DND-41 (cell line): ENCODE data around the gene FHOD1.
A peak's percentile ranks its signal among the peaks of the same experiment; 100 is the strongest.

Experiments used
- ATAC-seq: fragments of 200-7000 bp; cut with Tn5 transposase; 3 replicates; pipeline ENCODE4 v1.9.1; 2021; ENCODE audit warnings: low read depth; ENCODE audit not compliant: insufficient read depth
- DNase-seq: peaks from one replicate; pipeline ENCODE4 v3.0.0-alpha.2; 2020
- H2AFZ ChIP-seq: 2 replicates; pipeline ENCODE4 v1.6.0; 2012; ENCODE audit warnings: low read depth, low read length
- H3K27ac ChIP-seq: 2 replicates; pipeline ENCODE4 v1.5.1; 2012; ENCODE audit warnings: low read length, inconsistent platforms
- H3K27me3 ChIP-seq: fragments of 200-600 bp; sonication (generic); 2 replicates; pipeline ENCODE4 v1.6.0; 2012; ENCODE audit warnings: low read length, mild to moderate bottlenecking, inconsistent platforms; ENCODE audit not compliant: insufficient read depth, poor library complexity
- H3K36me3 ChIP-seq: 2 replicates; pipeline ENCODE4 v1.5.1; 2012; ENCODE audit warnings: low read length, inconsistent platforms; ENCODE audit not compliant: insufficient read depth
- H3K4me1 ChIP-seq: 2 replicates; pipeline ENCODE4 v1.5.1; 2012; ENCODE audit warnings: mild to moderate bottlenecking, low read length; ENCODE audit not compliant: insufficient read depth
- H3K4me2 ChIP-seq: 2 replicates; pipeline ENCODE4 v1.6.0; 2012; ENCODE audit warnings: mild to moderate bottlenecking, moderate library complexity, low read length, inconsistent platforms; ENCODE audit not compliant: insufficient read depth
- H3K4me3 ChIP-seq, 2 experiments: fragments of 200-600 bp in 1 of 2; shearing (Covaris generic) in 1 of 2; 2 replicates each; pipeline ENCODE4 v1.5.1; 2012 to 2016; ENCODE audit warnings: inconsistent platforms in 2 of 2, low read length in 2 of 2, mild to moderate bottlenecking in 2 of 2, low read depth in 1 of 2, moderate library complexity in 1 of 2
- H3K79me2 ChIP-seq: 2 replicates; pipeline ENCODE4 v1.6.0; 2012; ENCODE audit warnings: low read length, inconsistent platforms; ENCODE audit not compliant: insufficient read depth
- H3K9ac ChIP-seq: 2 replicates; pipeline ENCODE4 v1.6.0; 2012; ENCODE audit warnings: low read depth, mild to moderate bottlenecking, inconsistent platforms, low read length, moderate library complexity
- H3K9me3 ChIP-seq: 2 replicates; pipeline ENCODE4 v1.5.1; 2012; ENCODE audit warnings: low read length, moderate library complexity, mild to moderate bottlenecking, inconsistent platforms; ENCODE audit not compliant: insufficient read depth, severe bottlenecking
- H4K20me1 ChIP-seq: 2 replicates; pipeline ENCODE4 v1.6.0; 2012; ENCODE audit warnings: low read length; ENCODE audit not compliant: insufficient read depth
- CTCF ChIP-seq: IDR thresholded peaks from 2 replicates; pipeline ENCODE4 v1.5.1; 2012; ENCODE audit warnings: borderline replicate concordance, low read length, moderate library complexity, mild to moderate bottlenecking; ENCODE audit not compliant: poor library complexity, severe bottlenecking; ENCODE audit errors: extremely low read depth
- EZH2 ChIP-seq: IDR thresholded peaks from 3 replicates; pipeline ENCODE4 v1.6.1; 2012; ENCODE audit warnings: borderline replicate concordance, low read depth, mild to moderate bottlenecking, moderate library complexity, low read length, inconsistent platforms; ENCODE audit not compliant: severe bottlenecking

FHOD1 gene

GRCh38 chr16:67263201-67263600 lies 15.9 kb upstream of the FHOD1 start:
- H3K4me3 ChIP-seq = no peak overlapping the region
- no peaks in the 10 kb centered on the region for H3K4me1 ChIP-seq
- no peaks in the 10 kb centered on the region for H3K36me3 ChIP-seq
- no peak overlapping the region for H3K27ac ChIP-seq
- H4K20me1 ChIP-seq = no peaks in the 10 kb centered on the region
- DNase-seq = no peak
- no peak for ATAC-seq
- H3K27me3 ChIP-seq = peaks cover 34% of the 10 kb centered on the region
- no peaks in the 10 kb centered on the region for H3K9me3 ChIP-seq
- no peaks in the 10 kb centered on the region for H3K79me2 ChIP-seq
- H2AFZ ChIP-seq = no peak overlapping the region
- TF ChIP-seq CTCF = no peak
- TF ChIP-seq EZH2 = no peak
- H3K4me2 ChIP-seq = no peak overlapping the region
- no peak overlapping the region for H3K9ac ChIP-seq

GRCh38 chr16:67260426-67261063 lies 13.3 kb upstream of the FHOD1 start:
- Histone ChIP-seq H3K4me2 (no peak overlapping the region), H3K27ac (no peak overlapping the region), H3K36me3 (no peaks in the 10 kb centered on the region), H2AFZ (no peak overlapping the region), H3K9me3 (no peaks in the 10 kb centered on the region), H3K79me2 (no peaks in the 10 kb centered on the region), H3K4me1 (no peaks in the 10 kb centered on the region), H3K9ac (no peak overlapping the region), H3K27me3 (peaks cover 27% of the 10 kb centered on the region), H4K20me1 (no peaks in the 10 kb centered on the region), H3K4me3 (no peak overlapping the region)
- DNase-seq = no peak
- TF ChIP-seq EZH2 = no peak
- TF ChIP-seq CTCF = peak; percentile 62
- ATAC-seq = peak; percentile 66; the same call in 2 of the 3 replicates

GRCh38 chr16:67259705-67260104 lies 12.4 kb upstream of the FHOD1 start:
- no peaks in the 10 kb centered on the region for H3K4me1 ChIP-seq
- TF ChIP-seq CTCF (no peak), EZH2 (no peak)
- DNase-seq = no peak
- no peak overlapping the region for H2AFZ ChIP-seq
- no peaks in the 10 kb centered on the region for H3K36me3 ChIP-seq
- ATAC-seq = no peak
- H3K4me3 ChIP-seq = no peak overlapping the region
- no peaks in the 10 kb centered on the region for H3K9me3 ChIP-seq
- no peaks in the 10 kb centered on the region for H4K20me1 ChIP-seq
- no peak overlapping the region for H3K9ac ChIP-seq
- H3K27ac ChIP-seq = no peak overlapping the region
- peaks cover 20% of the 10 kb centered on the region for H3K27me3 ChIP-seq
- H3K4me2 ChIP-seq = no peak overlapping the region
- H3K79me2 ChIP-seq = no peaks in the 10 kb centered on the region
